GM12878 (cell line): ENCODE results near the gene MEIS2. TPM values are rescaled to one million over a fixed set of nuclear protein-coding genes. Genes with fewer than 3 reads are reported as not detected.

Experiments used
- ATAC-seq: fragments of 200-7000 bp; cut with Tn5 transposase; 3 replicates; pipeline ENCODE4 v1.9.1; 2020; ENCODE audit warnings: mild to moderate bottlenecking, moderate library complexity
- BruUV-seq: library from RNA; stranded (reverse); fragments of 400-500 nt; replicated peaks from 2 replicates; lab custom pipeline; 2021; lab: Mats Ljungman, UMichigan
- CTCF ChIA-PET: fragments of 300-600 bp; sonication (Branson Sonifier 250); formaldehyde crosslinking; extraction: SDS; loops from one replicate; lab custom pipeline; 2021; ENCODE audit warnings: inconsistent platforms; lab: Yijun Ruan, JAX
- POLR2A ChIA-PET: fragments of 350-600 bp; formaldehyde crosslinking; extraction: SDS; loops from one replicate; lab custom pipeline; 2021; ENCODE audit warnings: inconsistent platforms; lab: Charles Lee
- RAD21 ChIA-PET: fragments of 300-600 bp; sonication (Branson Sonifier 250); formaldehyde crosslinking; loops from one replicate; lab custom pipeline; 2023; ENCODE audit warnings: antibody characterized with exemption; ENCODE audit not compliant: unreplicated experiment; lab: Charles Lee
- SMC1A ChIA-PET: fragments of 300-600 bp; sonication (Branson Sonifier 250); formaldehyde crosslinking; loops from one replicate; lab custom pipeline; 2023; ENCODE audit not compliant: unreplicated experiment, uncharacterized antibody; lab: Charles Lee
- DNase-seq: peaks from one replicate; pipeline ENCODE4 v3.0.0-alpha.2; 2011; ENCODE audit warnings: low read depth, low spot score
- FAIRE-seq: peaks from 3 replicates; lab custom pipeline; 2011; peaks lifted over from hg19 to GRCh38; lab: Jason Lieb, UNC
- H2AFZ ChIP-seq: 2 replicates; pipeline ENCODE4 v1.6.0; 2011; ENCODE audit warnings: low read depth, low read length, control low read depth; ENCODE audit not compliant: control insufficient read depth
- H3K27ac ChIP-seq: 2 replicates; pipeline ENCODE4 v1.5.1; 2011; ENCODE audit warnings: control low read depth; ENCODE audit not compliant: control insufficient read depth, insufficient read depth
- H3K27me3 ChIP-seq, 2 experiments: replicated peaks in 1 of 2; 2 replicates each; pipeline versions ENCODE4 v1.6.0 to v1.6.1; 2011; ENCODE audit warnings: low read length in 1 of 2; ENCODE audit not compliant: control insufficient read depth in 2 of 2, insufficient read depth in 2 of 2
- H3K36me3 ChIP-seq, 2 experiments: 2 replicates each; pipeline ENCODE4 v1.5.1; 2011; ENCODE audit warnings: low read length in 1 of 2; ENCODE audit not compliant: control insufficient read depth in 2 of 2, insufficient read depth in 2 of 2
- H3K4me1 ChIP-seq: 2 replicates; pipeline ENCODE4 v1.6.1; 2011; ENCODE audit warnings: mild to moderate bottlenecking, low read length, moderate library complexity, mixed read lengths; ENCODE audit not compliant: control insufficient read depth, insufficient read depth
- H3K4me2 ChIP-seq: 2 replicates; pipeline ENCODE4 v1.6.0; 2011; ENCODE audit warnings: control low read depth; ENCODE audit not compliant: control insufficient read depth, insufficient read depth
- H3K4me3 ChIP-seq: fragments of 200-600 bp; sonication (generic); 2 replicates; pipeline ENCODE4 v1.5.1; 2016
- H3K79me2 ChIP-seq: 2 replicates; pipeline ENCODE4 v1.6.0; 2011; ENCODE audit warnings: low read length; ENCODE audit not compliant: control insufficient read depth, insufficient read depth
- H3K9ac ChIP-seq: 2 replicates; pipeline ENCODE4 v1.8.0; 2011; ENCODE audit warnings: low read length, control low read depth, mixed read lengths; ENCODE audit not compliant: control insufficient read depth, insufficient read depth
- H3K9me3 ChIP-seq: replicated peaks from 3 replicates; pipeline ENCODE4 v1.5.1; 2011; ENCODE audit warnings: mild to moderate bottlenecking, low read length; ENCODE audit not compliant: control insufficient read depth, insufficient read depth
- H4K20me1 ChIP-seq: 2 replicates; pipeline ENCODE4 v1.6.0; 2011; ENCODE audit not compliant: control insufficient read depth, insufficient read depth
- NBN ChIP-seq: fragments of 450-650 bp; IDR thresholded peaks from 2 replicates; pipeline ENCODE4 v1.6.1; 2016
- YBX1 ChIP-seq: fragments of 450-650 bp; IDR thresholded peaks from 2 replicates; pipeline ENCODE4 v1.6.1; 2016; ENCODE audit warnings: antibody characterized with exemption
- WGBS: methylation state at CpG from one replicate; pipeline ENCODE4 v1.1.6; 2016; ENCODE audit warnings: low lambda C conversion rate; ENCODE audit not compliant: insufficient replicate concordance, insufficient coverage; ENCODE audit errors: missing lambda C conversion rate; 5-methylcytosine and 5-hydroxymethylcytosine counted together
- in situ Hi-C: fragments of 300-500 bp; cut with MboI; formaldehyde crosslinking; loops from 9 replicates; pipeline ENCODE4 v1.14.3; 2018; ENCODE audit warnings: mixed read lengths
- intact Hi-C: fragments of 100-400 bp; cut with micrococcal nuclease; formaldehyde crosslinking; loops from one replicate; pipeline ENCODE4 v1.14.2; 2022; ENCODE audit not compliant: unreplicated experiment
- polyA plus RNA-seq, 11 experiments: library from polyadenylated mRNA; depleted of rRNA in 4 of 11; unstranded in 6 of 11; stranded (reverse) in 5 of 11; fragments of >200 nt; fragmentation: Nextera tagmentation in 4 of 11; fragmentation: Illumina TruSeq in 1 of 11; extraction: Ambion mirVana in 4 of 11; extraction: Trizol in 1 of 11; gene quantifications; 1 replicate in 1 of 11; 2 replicates in 10 of 11; pipeline versions ENCODE4 v1.2.1 to v1.2.3, GENCODE V29; 2011 to 2016; ENCODE audit warnings: inconsistent platforms in 2 of 11, missing spikeins in 2 of 11, low read depth in 1 of 11
- total RNA-seq, 4 experiments: library from RNA; depleted of rRNA in 3 of 4; stranded (reverse); fragments of >200 nt in 3 of 4; fragmentation: Illumina TruSeq in 1 of 4; extraction: Trizol in 1 of 4; gene quantifications; 2 replicates each; pipeline versions ENCODE4 v1.2.1 to v1.2.3, GENCODE V29; 2013 to 2021
- TF ChIP-seq, protein P1 (sequence below): fragments of 450-650 bp; IDR thresholded peaks from 2 replicates; pipeline ENCODE4 v1.6.1; 2017; ENCODE audit warnings: mild to moderate bottlenecking, moderate library complexity

MEIS2 gene
- total and polyA plus RNA-seq, 10 of the 15 experiments (the other 5 are each of a cell fraction or from before 2014, with no cell fraction given) = 9.2 to 54.0 (median 20.4) TPM

DNA sequence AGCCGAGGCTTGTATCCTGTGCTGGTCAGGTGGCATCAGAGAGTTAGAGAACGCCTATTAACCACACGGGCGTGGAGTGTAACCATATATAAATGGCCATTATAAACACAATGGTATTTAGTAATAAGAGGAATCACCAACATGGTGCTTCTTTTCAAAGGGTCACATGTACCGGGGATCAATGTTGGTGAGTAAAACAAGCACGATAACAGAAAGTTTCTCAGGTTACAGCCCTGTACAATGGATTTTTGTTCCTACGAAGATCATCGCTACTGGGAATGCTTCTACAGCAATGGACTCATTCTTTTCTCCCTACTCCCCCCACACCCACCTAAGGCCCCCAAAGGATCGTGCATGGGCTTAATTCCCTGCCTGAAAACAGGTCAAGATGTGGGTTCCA lies 42.5 kb downstream of the MEIS2 start (continued):
- TF ChIP-seq YBX1 (no peak), NBN (no peak)

- RAD21 ChIA-PET = no interaction called here
- Histone ChIP-seq H3K9ac (no peak overlapping the region), H3K36me3 (no peaks in the 10 kb centered on the region; a peak in 1 of 4 replicates), H2AFZ (no peak overlapping the region), H3K27ac (no peak overlapping the region), H3K4me3 (no peak overlapping the region), H3K9me3 (no peaks in the 10 kb centered on the region), H3K79me2 (no peaks in the 10 kb centered on the region), H4K20me1 (no peaks in the 10 kb centered on the region), H3K4me1 (no peaks in the 10 kb centered on the region), H3K27me3 (no peaks in the 10 kb centered on the region), H3K4me2 (no peak overlapping the region)
- no peak for ATAC-seq
- TF ChIP-seq, protein P1, sequence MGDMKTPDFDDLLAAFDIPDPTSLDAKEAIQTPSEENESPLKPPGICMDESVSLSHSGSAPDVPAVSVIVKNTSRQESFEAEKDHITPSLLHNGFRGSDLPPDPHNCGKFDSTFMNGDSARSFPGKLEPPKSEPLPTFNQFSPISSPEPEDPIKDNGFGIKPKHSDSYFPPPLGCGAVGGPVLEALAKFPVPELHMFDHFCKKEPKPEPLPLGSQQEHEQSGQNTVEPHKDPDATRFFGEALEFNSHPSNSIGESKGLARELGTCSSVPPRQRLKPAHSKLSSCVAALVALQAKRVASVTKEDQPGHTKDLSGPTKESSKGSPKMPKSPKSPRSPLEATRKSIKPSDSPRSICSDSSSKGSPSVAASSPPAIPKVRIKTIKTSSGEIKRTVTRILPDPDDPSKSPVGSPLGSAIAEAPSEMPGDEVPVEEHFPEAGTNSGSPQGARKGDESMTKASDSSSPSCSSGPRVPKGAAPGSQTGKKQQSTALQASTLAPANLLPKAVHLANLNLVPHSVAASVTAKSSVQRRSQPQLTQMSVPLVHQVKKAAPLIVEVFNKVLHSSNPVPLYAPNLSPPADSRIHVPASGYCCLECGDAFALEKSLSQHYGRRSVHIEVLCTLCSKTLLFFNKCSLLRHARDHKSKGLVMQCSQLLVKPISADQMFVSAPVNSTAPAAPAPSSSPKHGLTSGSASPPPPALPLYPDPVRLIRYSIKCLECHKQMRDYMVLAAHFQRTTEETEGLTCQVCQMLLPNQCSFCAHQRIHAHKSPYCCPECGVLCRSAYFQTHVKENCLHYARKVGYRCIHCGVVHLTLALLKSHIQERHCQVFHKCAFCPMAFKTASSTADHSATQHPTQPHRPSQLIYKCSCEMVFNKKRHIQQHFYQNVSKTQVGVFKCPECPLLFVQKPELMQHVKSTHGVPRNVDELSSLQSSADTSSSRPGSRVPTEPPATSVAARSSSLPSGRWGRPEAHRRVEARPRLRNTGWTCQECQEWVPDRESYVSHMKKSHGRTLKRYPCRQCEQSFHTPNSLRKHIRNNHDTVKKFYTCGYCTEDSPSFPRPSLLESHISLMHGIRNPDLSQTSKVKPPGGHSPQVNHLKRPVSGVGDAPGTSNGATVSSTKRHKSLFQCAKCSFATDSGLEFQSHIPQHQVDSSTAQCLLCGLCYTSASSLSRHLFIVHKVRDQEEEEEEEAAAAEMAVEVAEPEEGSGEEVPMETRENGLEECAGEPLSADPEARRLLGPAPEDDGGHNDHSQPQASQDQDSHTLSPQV = no peak
- 54% methylated on average over 7 of the region's 7 CpGs for WGBS
- no peak for FAIRE-seq
- POLR2A ChIA-PET = no interaction called here
- in situ Hi-C loops (no loop called here), intact Hi-C loops (loop anchor here (10.0 kb wide), 1 partner anchor 62 kb away; no protein-coding TSS in a partner anchor)
- DNase-seq = no peak
- SMC1A ChIA-PET = interaction anchor here (1.4 to 1.7 kb wide), 3 partner anchors 10 to 37 kb away, joined by 3 to 4 read pairs (median 3); no protein-coding TSS in a partner anchor
- CTCF ChIA-PET = interaction anchor here (0.6 to 1.4 kb wide), 4 partner anchors 18 to 1130 kb away, joined by 3 to 5 read pairs (median 3); no protein-coding TSS in a partner anchor
- no TSS peak for BruUV-seq
These were observed 43.1 kb downstream of the MEIS2 start for GRCh38 chr15:37057256-37057655.
